Upper lobe of right lung (tissue), 1 donor: ENCODE data around the gene IL7R. TPM values are rescaled to one million over a fixed set of nuclear protein-coding genes. Genes with fewer than 3 reads are reported as not detected.

Experiments used
- ATAC-seq: fragments of 200-7000 bp; cut with Tn5 transposase; one replicate; pipeline ENCODE4 v1.9.1; 2020; ENCODE audit warnings: mild to moderate bottlenecking, moderate library complexity
- DNase-seq: peaks from one replicate; pipeline ENCODE4 v3.0.0-alpha.2; 2020
- H3K27ac ChIP-seq: fragments of 200-600 bp; one replicate; pipeline ENCODE4 v1.8.0; 2022
- H3K27me3 ChIP-seq: fragments of 200-600 bp; one replicate; pipeline ENCODE4 v1.8.0; 2022; ENCODE audit warnings: mild to moderate bottlenecking
- H3K36me3 ChIP-seq: fragments of 200-600 bp; one replicate; pipeline ENCODE4 v1.8.0; 2022
- H3K4me1 ChIP-seq: fragments of 200-600 bp; one replicate; pipeline ENCODE4 v1.8.0; 2022
- H3K4me3 ChIP-seq: fragments of 200-600 bp; one replicate; pipeline ENCODE4 v1.8.0; 2022; ENCODE audit warnings: mild to moderate bottlenecking
- H3K9me3 ChIP-seq: fragments of 200-600 bp; one replicate; pipeline ENCODE4 v1.8.0; 2022
- CTCF ChIP-seq: fragments of 200-600 bp; IDR thresholded peaks from one replicate; pipeline ENCODE4 v1.8.0; 2022; ENCODE audit warnings: antibody characterized with exemption
- intact Hi-C: fragments of 100-400 bp; cut with DNase I; formaldehyde crosslinking; loops from one replicate; pipeline ENCODE4 v1.11.0; 2022
- total RNA-seq: library from RNA; stranded (reverse); fragmentation: NEBNext Ultra II Directional; extraction: Animal tissue kit (Norgen Biotek cat#: 25700); gene quantifications from one replicate; pipeline ENCODE4 v1.2.1, GENCODE V29; 2021
- donor health status: DM: no; HTN: yes; CAD: no; lungs with severe emphysema.

Gene IL7R
- total RNA-seq, 1 donor from 2014 or later: 226 TPM

- intact Hi-C loops: no loop called here
- ATAC-seq: peak; percentile 15
- no peak for TF ChIP-seq CTCF
Measured at GRCh38 chr5:35823347-35824098, 33.2 kb upstream of the IL7R start.

GRCh38 chr5:35826056-35826455, 30.6 kb upstream of the IL7R start:
- intact Hi-C loops: no loop called here
- no peak for TF ChIP-seq CTCF
- Histone ChIP-seq H3K4me3 (no peak overlapping the region), H3K36me3 (no peaks in the 10 kb centered on the region), H3K27ac (no peak overlapping the region), H3K9me3 (no peaks in the 10 kb centered on the region), H3K4me1 (no peaks in the 10 kb centered on the region), H3K27me3 (no peaks in the 10 kb centered on the region)
- ATAC-seq: no peak
- no peak for DNase-seq

More at GRCh38 chr5:35823347-35824098, 33.2 kb upstream of the IL7R start:
- no peaks in the 10 kb centered on the region for H3K36me3 ChIP-seq
- no peaks in the 10 kb centered on the region for H3K27me3 ChIP-seq
- H3K9me3 ChIP-seq: no peaks in the 10 kb centered on the region
- no peak overlapping the region for H3K27ac ChIP-seq
- H3K4me3 ChIP-seq: no peak overlapping the region
- no peak for DNase-seq
- H3K4me1 ChIP-seq: no peaks in the 10 kb centered on the region

- H3K27me3 ChIP-seq: no peaks in the 10 kb centered on the region
- no peak overlapping the region for H3K4me3 ChIP-seq
- no peaks in the 10 kb centered on the region for H3K4me1 ChIP-seq
- intact Hi-C loops: no loop called here
- H3K9me3 ChIP-seq: no peaks in the 10 kb centered on the region
- DNase-seq (no peak), ATAC-seq (no peak)
- no peaks in the 10 kb centered on the region for H3K36me3 ChIP-seq
- H3K27ac ChIP-seq: no peak overlapping the region
- TF ChIP-seq CTCF: no peak
Measured at GRCh38 chr5:35826554-35826953, 30.1 kb upstream of the IL7R start.

- TF ChIP-seq CTCF: no peak
- Histone ChIP-seq H3K9me3 (no peaks in the 10 kb centered on the region), H3K27me3 (no peaks in the 10 kb centered on the region), H3K4me1 (no peaks in the 10 kb centered on the region), H3K27ac (no peak overlapping the region), H3K4me3 (no peak overlapping the region), H3K36me3 (no peaks in the 10 kb centered on the region)
- ATAC-seq: no peak
- intact Hi-C loops: no loop called here
- no peak for DNase-seq
Measured at GRCh38 chr5:35828082-35828598, 28.6 kb upstream of the IL7R start.

GRCh38 chr5:35830587-35830986, 26.1 kb upstream of the IL7R start:
- intact Hi-C loops: no loop called here
- DNase-seq (no peak), ATAC-seq (no peak)
- no peak overlapping the region for H3K4me3 ChIP-seq
- no peak overlapping the region for H3K27ac ChIP-seq
- H3K9me3 ChIP-seq: no peaks in the 10 kb centered on the region
- H3K27me3 ChIP-seq: no peaks in the 10 kb centered on the region
- H3K36me3 ChIP-seq: no peaks in the 10 kb centered on the region
- no peaks in the 10 kb centered on the region for H3K4me1 ChIP-seq
- no peak for TF ChIP-seq CTCF
